H9 (cell line): ENCODE measurements around the gene BTBD8. TPM values are rescaled to one million over a fixed set of nuclear protein-coding genes. Genes with fewer than 3 reads are reported as not detected.

Source experiments
- DNase-seq: peaks from one replicate; pipeline ENCODE4 v3.0.0-alpha.2; 2017
- H2AFZ ChIP-seq: one replicate; pipeline ENCODE4 v1.6.1; 2013; ENCODE audit warnings: mild to moderate bottlenecking, low read length, control low read depth, moderate library complexity
- H2AK5ac ChIP-seq: 2 replicates; pipeline ENCODE4 v1.6.1; 2013; ENCODE audit warnings: low read length, control low read depth, mixed read lengths; ENCODE audit not compliant: insufficient read length
- H2BK120ac ChIP-seq: one replicate; pipeline ENCODE4 v1.6.1; 2013; ENCODE audit warnings: low read depth, mild to moderate bottlenecking, low read length, control low read depth, inconsistent platforms; ENCODE audit not compliant: poor library complexity, severe bottlenecking
- H2BK12ac ChIP-seq: 2 replicates; pipeline ENCODE4 v1.6.1; 2013; ENCODE audit warnings: low read length, control low read depth, mixed read lengths, low read depth; ENCODE audit not compliant: insufficient read length
- H2BK15ac ChIP-seq: 2 replicates; pipeline ENCODE4 v1.6.1; 2013; ENCODE audit warnings: low read depth, low read length, control low read depth
- H2BK20ac ChIP-seq: one replicate; pipeline ENCODE4 v1.6.1; 2013; ENCODE audit warnings: low read depth, mild to moderate bottlenecking, low read length, control low read depth, inconsistent platforms; ENCODE audit not compliant: poor library complexity, severe bottlenecking
- H2BK5ac ChIP-seq: 2 replicates; pipeline ENCODE4 v1.6.1; 2013; ENCODE audit warnings: low read length, control low read depth, mixed read lengths; ENCODE audit not compliant: insufficient read length
- H3K14ac ChIP-seq: 2 replicates; pipeline ENCODE4 v1.6.1; 2013; ENCODE audit warnings: low read length, control low read depth; ENCODE audit not compliant: insufficient read depth
- H3K18ac ChIP-seq: 2 replicates; pipeline ENCODE4 v1.6.1; 2013; ENCODE audit warnings: low read depth, mild to moderate bottlenecking, mixed read lengths, low read length, control low read depth; ENCODE audit not compliant: insufficient read length
- H3K23ac ChIP-seq: 2 replicates; pipeline ENCODE4 v1.6.1; 2013; ENCODE audit warnings: low read length, control low read depth, mixed read lengths, low read depth; ENCODE audit not compliant: insufficient read length
- H3K23me2 ChIP-seq: 2 replicates; pipeline ENCODE4 v1.6.1; 2013; ENCODE audit warnings: low read depth, mild to moderate bottlenecking, mixed read lengths, low read length, control low read depth; ENCODE audit not compliant: insufficient read length, poor library complexity, severe bottlenecking
- H3K27ac ChIP-seq: 2 replicates; pipeline ENCODE4 v1.5.1; 2013; ENCODE audit warnings: low read length, control low read depth, mixed read lengths, low read depth; ENCODE audit not compliant: insufficient read length
- H3K27me3 ChIP-seq: 2 replicates; pipeline ENCODE4 v1.6.1; 2013; ENCODE audit warnings: low read length, control low read depth, inconsistent platforms; ENCODE audit not compliant: insufficient read depth
- H3K4ac ChIP-seq: 2 replicates; pipeline ENCODE4 v1.6.1; 2013; ENCODE audit warnings: low read depth, mild to moderate bottlenecking, control low read depth, inconsistent platforms, low read length, moderate library complexity
- H3K4me1 ChIP-seq: 2 replicates; pipeline ENCODE4 v1.6.1; 2013; ENCODE audit warnings: low read length, control low read depth, inconsistent platforms; ENCODE audit not compliant: insufficient read depth
- H3K4me2 ChIP-seq: 2 replicates; pipeline ENCODE4 v1.6.1; 2013; ENCODE audit warnings: low read length, control low read depth, mixed read lengths; ENCODE audit not compliant: insufficient read length, insufficient read depth
- H3K56ac ChIP-seq: 2 replicates; pipeline ENCODE4 v1.6.1; 2013; ENCODE audit warnings: low read depth, mild to moderate bottlenecking, mixed read lengths, low read length, control low read depth; ENCODE audit not compliant: insufficient read length
- H3K79me1 ChIP-seq: 2 replicates; pipeline ENCODE4 v1.6.1; 2013; ENCODE audit warnings: low read depth, mild to moderate bottlenecking, moderate library complexity, low read length, control low read depth, inconsistent platforms; ENCODE audit not compliant: insufficient read depth, poor library complexity, severe bottlenecking
- H3K79me2 ChIP-seq: 2 replicates; pipeline ENCODE4 v1.6.1; 2013; ENCODE audit warnings: low read length, control low read depth, inconsistent platforms; ENCODE audit not compliant: insufficient read depth
- H3K9ac ChIP-seq: 2 replicates; pipeline ENCODE4 v1.6.1; 2013; ENCODE audit warnings: low read length, control low read depth, mixed read lengths; ENCODE audit not compliant: insufficient read length; ENCODE audit errors: extremely low read depth
- H3K9me3 ChIP-seq: one replicate; pipeline ENCODE4 v1.6.1; 2013; ENCODE audit warnings: low read depth, low read length, inconsistent platforms; ENCODE audit not compliant: control insufficient read depth
- H3T11ph ChIP-seq: one replicate; pipeline ENCODE4 v1.6.1; 2013; ENCODE audit warnings: mild to moderate bottlenecking, low read length, control low read depth, inconsistent platforms
- H4K20me1 ChIP-seq: one replicate; pipeline ENCODE4 v1.6.1; 2013; ENCODE audit not compliant: control insufficient read depth, insufficient read length, insufficient read depth
- H4K5ac ChIP-seq: 2 replicates; pipeline ENCODE4 v1.6.1; 2013; ENCODE audit warnings: low read depth, mild to moderate bottlenecking, mixed read lengths, low read length, control low read depth; ENCODE audit not compliant: insufficient read length
- H4K8ac ChIP-seq: replicated peaks from 2 replicates; pipeline ENCODE4 v1.6.1; 2013; ENCODE audit warnings: low read length, control low read depth, mixed read lengths, low read depth; ENCODE audit not compliant: insufficient read length
- H4K91ac ChIP-seq: 2 replicates; pipeline ENCODE4 v1.6.1; 2013; ENCODE audit warnings: low read depth, mild to moderate bottlenecking, moderate library complexity, mixed read lengths, low read length, control low read depth; ENCODE audit not compliant: insufficient read length
- H3K27ac Mint-ChIP-seq, 3 experiments: 2 replicates in 2 of 3; 3 replicates in 1 of 3; pipeline ENCODE4 v1.8.0; 2020 to 2021; ENCODE audit warnings: mixed read lengths in 3 of 3, mild to moderate bottlenecking in 1 of 3, moderate library complexity in 1 of 3
- H3K27me3 Mint-ChIP-seq: 2 replicates; pipeline ENCODE4 v1.8.0; 2021; ENCODE audit warnings: low read depth, mild to moderate bottlenecking, moderate library complexity, mixed read lengths
- H3K36me3 Mint-ChIP-seq, 3 experiments: 2 replicates in 2 of 3; 3 replicates in 1 of 3; pipeline ENCODE4 v1.8.0; 2020 to 2021; ENCODE audit warnings: low read depth in 3 of 3, mixed read lengths in 3 of 3; ENCODE audit not compliant: insufficient read depth in 1 of 3
- H3K4me1 Mint-ChIP-seq, 2 experiments: 2 replicates each; pipeline ENCODE4 v1.8.0; 2020; ENCODE audit warnings: mixed read lengths in 2 of 2
- H3K4me3 Mint-ChIP-seq, 2 experiments: 2 replicates in 1 of 2; 3 replicates in 1 of 2; pipeline ENCODE4 v1.8.0; 2020 to 2021; ENCODE audit warnings: mild to moderate bottlenecking in 2 of 2, mixed read lengths in 2 of 2, moderate library complexity in 1 of 2
- H3K9me3 Mint-ChIP-seq, 2 experiments: 2 replicates in 1 of 2; 3 replicates in 1 of 2; pipeline ENCODE4 v1.8.0; 2020; ENCODE audit warnings: mild to moderate bottlenecking in 2 of 2, mixed read lengths in 2 of 2, moderate library complexity in 1 of 2
- WGBS: extraction: QIAGEN DNeasy Blood & Tissue Kit; methylation state at CpG from one replicate; pipeline ENCODE4 v1.1.7; 2013; ENCODE audit warnings: missing lambda C conversion rate, low lambda C conversion rate, mixed read lengths; ENCODE audit not compliant: insufficient read length; ENCODE audit errors: extremely low coverage; 5-methylcytosine and 5-hydroxymethylcytosine counted together
- long read RNA-seq: library from polyadenylated mRNA; unstranded; transcript quantifications from one replicate; pipeline ENCODE4 v2.0.0, GENCODE V29; 2020
- total RNA-seq: library from RNA; stranded (reverse); gene quantifications from 2 replicates; pipeline ENCODE4 v1.2.1, GENCODE V29; 2021
- TF ChIP-seq, protein P1 (sequence below): fragments of 200-600 bp; sonication (generic); conservative IDR thresholded peaks from 3 replicates; pipeline ENCODE4 v1.8.0; 2021; ENCODE audit warnings: antibody characterized with exemption, mild to moderate bottlenecking

The BTBD8 gene
- total RNA-seq, result 1.4 and 1.7 TPM in 2 replicates
- long read RNA-seq, partial matches to known transcripts, result 11 of 16 reads
- long read RNA-seq, other reads (novel, unspliced or antisense), result 4 of 16 reads

GRCh38 chr1:92080128-92080985, at the start of gene BTBD8:
Gene BTBD8 (plus strand): TSS chr1:92080345. CDS start chr1:92080572, 227 bp downstream.
- Histone ChIP-seq H3K79me2 (no peaks in the 10 kb centered on the region), H2BK5ac (peak within 1 kb of the TSS; percentile 77), H2BK15ac (0 out of 2 replicates have a peak within 1 kb of the TSS, but pooled peaks have one; percentile 60), H3K56ac (no peak within 1 kb of the TSS), H2AFZ (peak within 1 kb of the TSS; percentile 99), H3K18ac (peak within 1 kb of the TSS; percentile 91), H4K91ac (no peak within 1 kb of the TSS), H3K4me2 (peak within 1 kb of the TSS; percentile 96), H3K79me1 (no peaks in the 10 kb centered on the region), H4K20me1 (no peaks in the 10 kb centered on the region), H3K4ac (no peak within 1 kb of the TSS; the same call in 1 of the 2 replicates), H3T11ph (no peak within 1 kb of the TSS), H3K23ac (no peak within 1 kb of the TSS), H4K5ac (peak within 1 kb of the TSS; percentile 50), H3K14ac (peak within 1 kb of the TSS; percentile 97), H3K27ac (peak within 1 kb of the TSS; percentile 65), H2BK120ac (no peak within 1 kb of the TSS), H2AK5ac (no peak within 1 kb of the TSS), H3K23me2 (peaks cover 3% of the 10 kb centered on the region), H2BK20ac (no peak within 1 kb of the TSS), H3K27me3 (no peaks in the 10 kb centered on the region), H3K9ac (peak within 1 kb of the TSS; percentile 89), H3K9me3 (peaks cover 11% of the 10 kb centered on the region), H3K4me1 (no peaks in the 10 kb centered on the region), H4K8ac (no peak within 1 kb of the TSS), H2BK12ac (no peak within 1 kb of the TSS)
- WGBS, result no CpG with 5 or more reads among the region's 55 CpGs
- Mint-ChIP-seq H3K4me3 (peak within 1 kb of the TSS; percentile 91 to 95), H3K27me3 (no peaks in the 10 kb centered on the region), H3K4me1 (peaks cover 5 to 6% of the 10 kb centered on the region in 2 experiments; a peak in 2 of 4 replicates), H3K9me3 (peaks cover 14 to 19% of the 10 kb centered on the region in 2 experiments), H3K36me3 (peaks cover 4 to 14% (median 7%) of the 10 kb centered on the region in 3 experiments; a peak in 6 of 7 replicates), H3K27ac (peak within 1 kb of the TSS; percentile 98 to 99 (median 98))
- DNase-seq, result peak; percentile 95
- TF ChIP-seq, protein P1, sequence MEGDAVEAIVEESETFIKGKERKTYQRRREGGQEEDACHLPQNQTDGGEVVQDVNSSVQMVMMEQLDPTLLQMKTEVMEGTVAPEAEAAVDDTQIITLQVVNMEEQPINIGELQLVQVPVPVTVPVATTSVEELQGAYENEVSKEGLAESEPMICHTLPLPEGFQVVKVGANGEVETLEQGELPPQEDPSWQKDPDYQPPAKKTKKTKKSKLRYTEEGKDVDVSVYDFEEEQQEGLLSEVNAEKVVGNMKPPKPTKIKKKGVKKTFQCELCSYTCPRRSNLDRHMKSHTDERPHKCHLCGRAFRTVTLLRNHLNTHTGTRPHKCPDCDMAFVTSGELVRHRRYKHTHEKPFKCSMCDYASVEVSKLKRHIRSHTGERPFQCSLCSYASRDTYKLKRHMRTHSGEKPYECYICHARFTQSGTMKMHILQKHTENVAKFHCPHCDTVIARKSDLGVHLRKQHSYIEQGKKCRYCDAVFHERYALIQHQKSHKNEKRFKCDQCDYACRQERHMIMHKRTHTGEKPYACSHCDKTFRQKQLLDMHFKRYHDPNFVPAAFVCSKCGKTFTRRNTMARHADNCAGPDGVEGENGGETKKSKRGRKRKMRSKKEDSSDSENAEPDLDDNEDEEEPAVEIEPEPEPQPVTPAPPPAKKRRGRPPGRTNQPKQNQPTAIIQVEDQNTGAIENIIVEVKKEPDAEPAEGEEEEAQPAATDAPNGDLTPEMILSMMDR, result no peak; the same call in 2 of the 3 replicates
